Measurements from ENCODE around the gene FOSL1. TPM values are rescaled to one million over a fixed set of nuclear protein-coding genes. Genes with fewer than 3 reads are reported as not detected.
A peak's percentile ranks its signal among the peaks of the same experiment; 100 is the strongest.
"Not testable (repeated sequence)": the region's sequence is repeated elsewhere in the genome, so short reads cannot be mapped to it uniquely, and the experiment has no call there.

FOSL1 gene
- total and polyA plus RNA-seq, 2 donors (not counting 1 experiment from before 2014, with no cell fraction given) = 2.3 TPM; not detected in 1

- peak; percentile 12 for DNase-seq
- CTCF ChIA-PET = interaction anchor here (0.6 to 2.8 kb wide), 3 partner anchors 11 to 170 kb away, joined by 3 to 15 read pairs (median 6); partner anchors contain the start of gene MUS81
- 89% methylated on average over 15 of the region's 16 CpGs for WGBS (ENCODE audit: insufficient coverage)
- no peaks in the 10 kb centered on the region for H3K27me3 ChIP-seq (replicated peaks in 1 of 4; ENCODE audit: control extremely low read depth in 1 of 4, control insufficient read depth in 3 of 4, insufficient read depth in 4 of 4, low read length in 3 of 4)
- no peak overlapping the region for H3K27ac Mint-ChIP-seq
- H3K9ac ChIP-seq (ENCODE audit: low read length) = no peak overlapping the region
- peaks cover 44% of the 10 kb centered on the region for H4K20me1 ChIP-seq (ENCODE audit: control insufficient read depth, insufficient read depth, low read length, poor library complexity, severe bottlenecking)
- H3K4me3 ChIP-seq (ENCODE audit: control extremely low read depth in 1 of 5, extremely low read depth in 1 of 5, insufficient read depth in 1 of 5, low read depth in 2 of 5, low read length in 4 of 5) = no peak overlapping the region
- H3K4me1 Mint-ChIP-seq = peaks cover 14% of the 10 kb centered on the region
- H3K4me3 Mint-ChIP-seq = no peak overlapping the region
- H3K36me3 ChIP-seq (replicated peaks in 1 of 2; ENCODE audit: control extremely low read depth in 1 of 2, control insufficient read depth in 1 of 2, extremely low read depth in 1 of 2, insufficient read depth in 2 of 2, low read length in 1 of 2) = peaks cover 0 to 45% of the 10 kb centered on the region in 2 experiments
- TF ChIP-seq, protein P1, sequence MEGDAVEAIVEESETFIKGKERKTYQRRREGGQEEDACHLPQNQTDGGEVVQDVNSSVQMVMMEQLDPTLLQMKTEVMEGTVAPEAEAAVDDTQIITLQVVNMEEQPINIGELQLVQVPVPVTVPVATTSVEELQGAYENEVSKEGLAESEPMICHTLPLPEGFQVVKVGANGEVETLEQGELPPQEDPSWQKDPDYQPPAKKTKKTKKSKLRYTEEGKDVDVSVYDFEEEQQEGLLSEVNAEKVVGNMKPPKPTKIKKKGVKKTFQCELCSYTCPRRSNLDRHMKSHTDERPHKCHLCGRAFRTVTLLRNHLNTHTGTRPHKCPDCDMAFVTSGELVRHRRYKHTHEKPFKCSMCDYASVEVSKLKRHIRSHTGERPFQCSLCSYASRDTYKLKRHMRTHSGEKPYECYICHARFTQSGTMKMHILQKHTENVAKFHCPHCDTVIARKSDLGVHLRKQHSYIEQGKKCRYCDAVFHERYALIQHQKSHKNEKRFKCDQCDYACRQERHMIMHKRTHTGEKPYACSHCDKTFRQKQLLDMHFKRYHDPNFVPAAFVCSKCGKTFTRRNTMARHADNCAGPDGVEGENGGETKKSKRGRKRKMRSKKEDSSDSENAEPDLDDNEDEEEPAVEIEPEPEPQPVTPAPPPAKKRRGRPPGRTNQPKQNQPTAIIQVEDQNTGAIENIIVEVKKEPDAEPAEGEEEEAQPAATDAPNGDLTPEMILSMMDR (IDR thresholded peaks at IDR 0.05) = no peak
- no peak for TF ChIP-seq EZH2 (IDR thresholded peaks at IDR 0.05; ENCODE audit: borderline replicate concordance, insufficient read depth, low read depth, low read length, poor library complexity, severe bottlenecking)
- peaks cover 0 to 3% of the 10 kb centered on the region in 2 donors for H3K4me1 ChIP-seq (ENCODE audit: control insufficient read depth in 2 of 2, insufficient read depth in 2 of 2, low read length in 2 of 2)
- H2AFZ ChIP-seq (ENCODE audit: insufficient read depth, low read depth, low read length, poor library complexity, severe bottlenecking) = no peak overlapping the region
- no peak for ATAC-seq (ENCODE audit: low read depth)
- peaks cover 16% of the 10 kb centered on the region for H3K79me2 ChIP-seq (ENCODE audit: control insufficient read depth, insufficient read depth, low read length)
- no peak overlapping the region for H3K4me2 ChIP-seq (replicated peaks; ENCODE audit: low read depth, low read length, poor library complexity, severe bottlenecking)
- POLR2A ChIA-PET = interaction anchor here (1.5 kb wide), 1 partner anchor 16 kb away, joined by 3 read pairs; the partner anchor contains the start of gene SNX32
- intact Hi-C loops (cut with micrococcal nuclease) = no loop called here
- H3K9me3 ChIP-seq (ENCODE audit: control extremely low read depth in 1 of 3, control insufficient read depth in 2 of 3, insufficient read depth in 1 of 3, low read length in 2 of 3) = peaks cover 0 to 15% (median 0%) of the 10 kb centered on the region in 3 donors
- no peak overlapping the region for H3K27ac ChIP-seq (ENCODE audit: low read length in 2 of 2)
- H3K27me3 Mint-ChIP-seq = no peaks in the 10 kb centered on the region
- no peaks in the 10 kb centered on the region for H3K9me3 Mint-ChIP-seq (ENCODE audit: insufficient read depth)
Measured at GRCh38 chr11:65849771-65850216, 50.4 kb downstream of the FOSL1 start.

DNA sequence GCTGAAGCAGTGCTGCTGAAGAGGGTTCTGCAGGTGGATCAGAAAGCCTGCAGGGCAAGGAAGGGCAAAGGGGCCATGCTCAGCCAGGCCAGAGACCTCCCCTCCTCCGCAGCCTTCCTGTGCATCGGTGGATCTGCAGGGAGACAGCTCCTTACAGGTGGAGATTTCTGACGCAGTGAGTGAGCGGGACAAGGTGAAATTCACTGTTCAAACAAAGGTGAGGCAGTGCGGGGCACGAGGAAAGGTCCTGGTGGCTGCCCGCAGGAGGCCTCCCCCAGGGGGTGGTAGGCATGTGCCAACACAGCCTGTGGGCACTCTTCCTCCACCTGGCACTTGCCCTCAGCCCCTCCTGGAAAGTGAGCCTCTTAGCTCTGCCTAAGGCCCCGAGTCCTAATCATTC, 50.8 kb downstream of the FOSL1 start:
- TF ChIP-seq, protein P1 (IDR thresholded peaks at IDR 0.05) = no peak
- no peak for TF ChIP-seq EZH2 (IDR thresholded peaks at IDR 0.05; ENCODE audit: borderline replicate concordance, insufficient read depth, low read depth, low read length, poor library complexity, severe bottlenecking)
- H3K27me3 ChIP-seq (replicated peaks in 1 of 4; ENCODE audit: control extremely low read depth in 1 of 4, control insufficient read depth in 3 of 4, insufficient read depth in 4 of 4, low read length in 3 of 4) = no peaks in the 10 kb centered on the region
- CTCF ChIA-PET = interaction anchor here (2.1 to 2.8 kb wide), 2 partner anchors 11 to 36 kb away, joined by 6 to 15 read pairs; partner anchors contain the start of gene MUS81
- Mint-ChIP-seq H3K27me3 (no peaks in the 10 kb centered on the region), H3K9me3 (ENCODE audit: insufficient read depth) (no peaks in the 10 kb centered on the region), H3K27ac (no peak overlapping the region), H3K4me3 (no peak overlapping the region), H3K4me1 (peaks cover 11% of the 10 kb centered on the region)
- H3K4me3 ChIP-seq (ENCODE audit: control extremely low read depth in 1 of 5, extremely low read depth in 1 of 5, insufficient read depth in 1 of 5, low read depth in 2 of 5, low read length in 4 of 5) = no peak overlapping the region
- no peak overlapping the region for H3K9ac ChIP-seq (ENCODE audit: low read length)
- H3K27ac ChIP-seq (ENCODE audit: low read length in 2 of 2) = no peak overlapping the region
- WGBS (ENCODE audit: insufficient coverage) = 87% methylated on average over 7 of the region's 8 CpGs
- H3K9me3 ChIP-seq (ENCODE audit: control extremely low read depth in 1 of 3, control insufficient read depth in 2 of 3, insufficient read depth in 1 of 3, low read length in 2 of 3) = peaks cover 0 to 15% (median 0%) of the 10 kb centered on the region in 3 donors
- H2AFZ ChIP-seq (ENCODE audit: insufficient read depth, low read depth, low read length, poor library complexity, severe bottlenecking) = no peak overlapping the region
- peaks cover 0 to 40% of the 10 kb centered on the region in 2 experiments for H3K36me3 ChIP-seq (replicated peaks in 1 of 2; ENCODE audit: control extremely low read depth in 1 of 2, control insufficient read depth in 1 of 2, extremely low read depth in 1 of 2, insufficient read depth in 2 of 2, low read length in 1 of 2)
- peaks cover 12% of the 10 kb centered on the region for H3K79me2 ChIP-seq (ENCODE audit: control insufficient read depth, insufficient read depth, low read length)
- peak; percentile 17 for DNase-seq
- POLR2A ChIA-PET = interaction anchor here (1.5 kb wide), 1 partner anchor 16 kb away, joined by 3 read pairs; the partner anchor contains the start of gene SNX32
- no peak overlapping the region for H3K4me2 ChIP-seq (replicated peaks; ENCODE audit: low read depth, low read length, poor library complexity, severe bottlenecking)
- peaks cover 40% of the 10 kb centered on the region for H4K20me1 ChIP-seq (ENCODE audit: control insufficient read depth, insufficient read depth, low read length, poor library complexity, severe bottlenecking)
- ATAC-seq (ENCODE audit: low read depth) = no peak
- intact Hi-C loops (cut with micrococcal nuclease) = no loop called here
- peaks cover 0 to 1% of the 10 kb centered on the region in 2 donors for H3K4me1 ChIP-seq (ENCODE audit: control insufficient read depth in 2 of 2, insufficient read depth in 2 of 2, low read length in 2 of 2)

GRCh38 chr11:65848693-65849092, 51.5 kb downstream of the FOSL1 start:
- H3K4me3 Mint-ChIP-seq; DNase-seq; H3K4me1 Mint-ChIP-seq; H2AFZ ChIP-seq (ENCODE audit: insufficient read depth, low read depth, low read length, poor library complexity, severe bottlenecking); intact Hi-C loops (cut with micrococcal nuclease); H3K27ac ChIP-seq (ENCODE audit: low read length in 2 of 2); H3K4me2 ChIP-seq (replicated peaks; ENCODE audit: low read depth, low read length, poor library complexity, severe bottlenecking); H3K4me3 ChIP-seq (ENCODE audit: control extremely low read depth in 1 of 5, extremely low read depth in 1 of 5, insufficient read depth in 1 of 5, low read depth in 2 of 5, low read length in 4 of 5); H3K9me3 Mint-ChIP-seq (ENCODE audit: insufficient read depth); H3K79me2 ChIP-seq (ENCODE audit: control insufficient read depth, insufficient read depth, low read length); H3K27me3 ChIP-seq (replicated peaks in 1 of 4; ENCODE audit: control extremely low read depth in 1 of 4, control insufficient read depth in 3 of 4, insufficient read depth in 4 of 4, low read length in 3 of 4); H3K27me3 Mint-ChIP-seq; ATAC-seq (ENCODE audit: low read depth); H3K9ac ChIP-seq (ENCODE audit: low read length); H3K4me1 ChIP-seq (ENCODE audit: control insufficient read depth in 2 of 2, insufficient read depth in 2 of 2, low read length in 2 of 2): not testable (repeated sequence)
- POLR2A ChIA-PET = interaction anchor here (0.7 kb wide), 1 partner anchor 8 kb away, joined by 3 read pairs; no protein-coding TSS in a partner anchor
- CTCF ChIA-PET = interaction anchor here (0.8 to 2.1 kb wide), 3 partner anchors 11 to 69 kb away, joined by 3 to 6 read pairs (median 4); partner anchors contain the start of gene MUS81
- Histone ChIP-seq H3K36me3 (replicated peaks in 1 of 2; ENCODE audit: control extremely low read depth in 1 of 2, control insufficient read depth in 1 of 2, extremely low read depth in 1 of 2, insufficient read depth in 2 of 2, low read length in 1 of 2) (peaks cover 0 to 34% of the 10 kb centered on the region in 2 experiments), H4K20me1 (ENCODE audit: control insufficient read depth, insufficient read depth, low read length, poor library complexity, severe bottlenecking) (peaks cover 33% of the 10 kb centered on the region), H3K9me3 (ENCODE audit: control extremely low read depth in 1 of 3, control insufficient read depth in 2 of 3, insufficient read depth in 1 of 3, low read length in 2 of 3) (peaks cover 0 to 15% (median 0%) of the 10 kb centered on the region in 3 donors)
- peak overlapping the region; percentile 26 for H3K27ac Mint-ChIP-seq
- WGBS (ENCODE audit: insufficient coverage) = 79% methylated on average over 5 of the region's 7 CpGs
